GM18526 (cell line): ENCODE data around the gene LILRB2.

Source experiments
- POLR2A ChIP-seq: IDR thresholded peaks from 3 replicates; pipeline ENCODE4 v1.6.1; 2011; ENCODE audit not compliant: insufficient read length; ENCODE audit errors: extremely low read depth

The LILRB2 gene

DNA sequence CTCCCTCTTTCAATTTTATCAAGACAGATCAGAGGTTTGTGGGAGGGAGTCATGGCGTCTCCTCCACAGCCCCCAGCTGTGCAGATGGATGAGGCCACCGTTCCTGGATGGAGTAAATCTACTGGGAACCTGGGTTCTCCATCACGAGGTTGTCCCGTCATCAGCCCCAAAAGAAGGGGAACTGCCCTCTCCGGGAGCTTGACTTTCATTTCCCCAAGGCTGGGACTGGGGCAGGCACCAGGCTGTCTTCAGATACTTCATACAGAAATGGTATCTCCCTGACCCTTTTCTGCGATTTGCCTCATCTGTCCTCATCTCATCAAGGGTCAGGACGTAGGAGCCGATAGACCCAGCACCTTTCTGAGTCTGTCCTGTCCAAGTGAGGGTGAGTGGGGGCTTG, 9.8 kb downstream of the LILRB2 start:
- no peak for TF ChIP-seq POLR2A

DNA sequence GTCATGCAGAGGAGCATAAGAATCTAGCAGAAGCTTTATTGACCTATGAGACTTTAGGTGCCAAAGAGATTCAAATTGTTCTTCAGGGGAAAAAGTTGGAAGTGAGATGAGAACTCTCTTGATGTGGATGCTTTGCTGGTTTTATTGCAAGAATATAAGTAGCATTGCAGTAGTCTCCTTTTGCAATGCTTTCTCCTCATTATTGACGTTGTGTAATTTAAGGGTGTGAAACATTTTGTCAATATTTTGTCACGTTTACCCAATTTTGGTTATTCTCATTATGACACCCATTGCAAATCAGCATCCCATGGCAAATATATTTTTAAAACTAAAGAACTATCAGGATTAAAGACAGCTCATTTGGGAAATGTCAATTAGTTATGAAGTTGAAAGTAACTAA, 12.0 kb downstream of the LILRB2 start:
- TF ChIP-seq POLR2A = no peak

DNA sequence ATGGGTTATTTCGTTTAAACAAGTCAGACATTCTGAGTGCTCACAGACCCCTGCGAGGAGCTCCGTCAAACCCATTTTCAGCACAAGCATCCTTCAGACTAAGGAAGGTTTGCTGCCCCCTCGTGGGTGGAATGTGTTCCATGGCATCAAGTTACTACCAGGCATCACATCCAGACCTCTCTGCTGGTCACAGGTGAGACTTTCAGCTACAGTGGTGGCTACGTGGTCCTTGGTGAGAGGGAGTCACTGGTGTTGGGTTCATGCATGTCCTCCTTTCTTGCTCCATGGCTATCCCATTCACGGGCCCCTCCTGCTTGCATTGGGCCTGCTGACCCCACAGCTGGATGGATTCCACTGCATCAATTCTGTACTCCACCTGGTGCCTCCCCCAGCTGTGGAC, 14.8 kb downstream of the LILRB2 start:
- no peak for TF ChIP-seq POLR2A

DNA sequence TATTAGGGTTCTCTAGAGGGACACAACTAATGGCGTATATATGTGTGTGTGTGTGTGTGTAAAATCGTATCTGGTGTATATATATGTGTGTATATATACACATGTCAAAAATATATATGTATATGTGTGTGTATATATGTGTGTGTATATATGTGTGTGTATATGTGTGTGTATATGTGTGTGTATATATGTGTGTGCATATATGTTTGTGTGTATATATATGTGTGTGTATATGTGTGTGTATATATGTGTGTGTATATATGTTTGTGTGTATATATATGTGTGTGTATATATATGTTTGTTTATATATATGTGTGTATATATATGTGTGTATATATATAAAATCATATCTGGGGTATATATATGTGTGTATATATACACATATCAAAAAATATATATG, 18.4 kb downstream of the LILRB2 start:
- TF ChIP-seq POLR2A = no peak

DNA sequence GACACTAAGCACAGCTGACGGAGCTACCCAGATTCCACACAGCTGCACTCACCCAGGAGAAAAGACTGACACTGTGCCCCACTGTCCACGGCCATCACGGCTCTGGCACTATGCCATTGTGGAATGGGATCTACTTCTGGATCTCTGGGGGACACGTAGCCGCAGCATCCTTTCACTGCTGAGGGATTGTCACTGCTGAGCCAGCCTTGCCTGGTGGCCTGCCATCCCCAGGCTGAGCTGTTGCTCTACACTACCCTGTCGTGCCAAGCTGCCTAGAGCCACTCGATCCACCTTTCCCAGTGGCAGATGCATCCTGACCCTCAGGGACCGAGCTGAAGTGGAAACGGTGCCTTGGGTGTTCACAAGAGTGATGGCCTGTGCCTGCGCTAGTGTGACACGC, 18.8 kb downstream of the LILRB2 start:
- no peak for TF ChIP-seq POLR2A

DNA sequence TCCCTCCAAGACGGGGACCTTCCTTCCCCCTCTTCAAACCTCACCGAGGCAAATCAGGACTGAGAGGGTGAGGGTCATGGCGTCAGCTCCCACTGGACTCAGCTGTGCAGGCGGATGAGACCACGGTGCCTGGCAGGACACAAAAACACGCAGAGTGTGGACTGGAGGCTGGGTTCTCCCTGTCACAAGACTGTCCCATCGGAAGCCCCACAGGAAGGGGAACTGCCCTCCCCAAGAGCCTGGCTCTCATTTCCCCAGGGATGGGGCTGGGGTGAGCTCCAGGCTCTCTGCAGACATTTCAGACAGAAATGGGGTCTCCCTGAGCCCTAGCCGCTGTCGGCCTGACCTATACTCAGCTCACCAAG, 23.8 kb downstream of the LILRB2 start, which contains the start of gene LILRB5:
TSS of gene LILRB5 (minus strand) at position 158 of the 365 bp plus-strand sequence. CDS start at position 78, 80 bp downstream.
- TF ChIP-seq POLR2A = no peak

DNA sequence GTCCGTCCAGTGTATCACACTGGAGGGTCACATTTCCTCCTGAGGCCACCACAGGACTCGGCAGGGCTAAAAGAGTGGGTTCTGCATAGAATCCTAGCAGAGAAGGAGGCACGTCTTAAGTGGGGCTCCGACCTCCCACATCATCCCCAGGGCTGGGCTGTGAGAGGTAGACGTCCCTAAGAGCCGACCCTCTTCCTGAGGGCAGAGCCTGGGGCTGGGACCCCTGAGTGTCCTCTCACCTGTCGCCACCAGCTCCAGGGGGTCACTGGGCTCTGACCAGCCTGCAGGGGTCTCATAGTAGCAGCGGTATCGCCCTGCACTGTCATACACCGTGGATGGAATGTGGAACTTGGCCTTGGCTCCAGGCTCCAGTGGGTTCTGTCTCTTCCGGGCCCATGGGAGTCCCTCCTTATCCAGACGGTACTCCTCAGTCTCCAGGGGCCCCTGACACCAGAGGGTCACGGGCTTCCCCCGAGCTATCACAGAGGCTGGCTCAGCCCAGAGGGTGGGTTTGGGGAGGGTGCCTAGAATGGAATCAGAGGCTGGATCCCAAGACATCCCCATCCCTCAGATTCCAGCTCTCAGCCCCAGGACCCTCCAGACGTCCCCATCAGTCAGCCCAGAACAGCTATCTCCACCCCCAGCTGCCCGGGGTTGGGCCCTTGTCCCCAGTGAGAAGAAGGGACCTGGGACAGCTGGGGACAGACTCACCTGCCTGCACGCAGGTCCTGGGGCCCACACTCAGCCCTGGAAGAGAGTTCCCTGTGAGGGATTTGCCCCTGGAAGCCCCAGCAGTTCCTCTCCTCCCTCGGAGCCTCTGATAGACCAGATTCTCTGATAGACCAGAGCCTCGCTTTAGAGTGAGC, 24.4 kb downstream of the LILRB2 start:
- TF ChIP-seq POLR2A = no peak

DNA sequence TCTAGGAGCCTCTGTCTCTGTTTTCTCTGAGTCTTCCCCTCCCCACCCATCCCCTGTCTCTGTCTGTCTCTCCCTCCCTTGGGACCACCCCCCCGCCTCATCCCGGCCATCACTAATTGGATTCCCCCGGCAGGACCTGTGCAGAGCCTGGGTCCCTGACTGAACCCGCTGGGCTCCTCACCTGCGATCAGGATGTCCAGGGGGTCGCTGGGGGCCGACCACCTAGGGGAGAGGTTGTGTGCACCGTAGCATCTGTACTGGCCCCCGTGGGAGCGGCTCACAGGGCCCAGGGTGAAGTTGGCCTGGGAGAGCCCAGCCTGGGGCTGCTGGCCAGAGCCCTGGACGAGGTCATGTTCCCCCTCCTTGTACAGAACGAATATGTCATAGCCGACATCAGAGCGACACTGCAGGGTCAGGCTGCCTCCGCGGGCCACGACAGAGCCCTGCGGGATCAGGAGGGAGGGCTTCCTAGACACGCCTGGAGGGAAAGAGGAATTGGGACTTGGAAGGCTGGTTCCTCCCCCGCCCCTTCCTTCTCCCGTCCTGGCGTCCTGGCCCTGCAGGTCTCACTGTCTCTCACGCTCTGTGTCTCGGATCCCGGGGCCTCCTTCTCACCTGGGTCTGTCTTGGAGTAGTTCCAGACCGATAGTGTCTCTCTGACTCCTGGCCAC, 25.7 kb downstream of the LILRB2 start:
- no peak for TF ChIP-seq POLR2A

DNA sequence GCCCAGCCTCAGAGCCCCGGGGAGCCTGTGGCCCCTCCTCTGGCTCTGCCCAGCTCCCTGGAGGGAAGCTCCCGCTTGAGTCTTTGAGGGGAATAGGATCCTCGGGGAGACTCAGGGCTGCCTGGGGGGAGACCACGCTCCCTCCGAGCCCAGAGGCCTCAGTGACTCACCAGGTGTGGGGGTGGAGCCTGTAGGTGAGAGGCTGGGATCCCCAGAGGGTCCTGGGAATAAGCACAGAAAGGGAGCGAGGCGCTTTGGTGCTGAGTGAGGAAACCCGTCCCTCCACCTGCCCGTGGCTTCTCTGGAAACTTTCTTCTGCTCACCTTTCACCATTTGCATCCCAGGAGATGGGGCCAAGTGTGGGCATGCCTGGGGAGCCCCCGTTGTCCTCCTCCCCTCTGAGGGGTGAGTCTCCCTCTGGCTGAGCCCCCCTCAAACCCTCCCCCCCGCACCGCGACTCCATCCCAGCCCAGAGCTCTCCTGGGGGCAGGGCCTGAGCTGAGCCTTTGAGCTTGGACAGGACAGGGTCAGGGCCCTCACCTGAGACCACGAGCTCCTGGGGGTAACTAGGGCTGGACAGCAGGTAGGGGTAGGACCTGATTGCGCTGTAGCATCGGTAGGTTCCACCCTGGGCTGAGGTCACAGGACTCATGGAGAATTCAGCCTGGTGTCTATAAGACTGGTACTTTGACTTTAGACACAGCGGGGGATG, 26.6 kb downstream of the LILRB2 start:
- TF ChIP-seq POLR2A = no peak

DNA sequence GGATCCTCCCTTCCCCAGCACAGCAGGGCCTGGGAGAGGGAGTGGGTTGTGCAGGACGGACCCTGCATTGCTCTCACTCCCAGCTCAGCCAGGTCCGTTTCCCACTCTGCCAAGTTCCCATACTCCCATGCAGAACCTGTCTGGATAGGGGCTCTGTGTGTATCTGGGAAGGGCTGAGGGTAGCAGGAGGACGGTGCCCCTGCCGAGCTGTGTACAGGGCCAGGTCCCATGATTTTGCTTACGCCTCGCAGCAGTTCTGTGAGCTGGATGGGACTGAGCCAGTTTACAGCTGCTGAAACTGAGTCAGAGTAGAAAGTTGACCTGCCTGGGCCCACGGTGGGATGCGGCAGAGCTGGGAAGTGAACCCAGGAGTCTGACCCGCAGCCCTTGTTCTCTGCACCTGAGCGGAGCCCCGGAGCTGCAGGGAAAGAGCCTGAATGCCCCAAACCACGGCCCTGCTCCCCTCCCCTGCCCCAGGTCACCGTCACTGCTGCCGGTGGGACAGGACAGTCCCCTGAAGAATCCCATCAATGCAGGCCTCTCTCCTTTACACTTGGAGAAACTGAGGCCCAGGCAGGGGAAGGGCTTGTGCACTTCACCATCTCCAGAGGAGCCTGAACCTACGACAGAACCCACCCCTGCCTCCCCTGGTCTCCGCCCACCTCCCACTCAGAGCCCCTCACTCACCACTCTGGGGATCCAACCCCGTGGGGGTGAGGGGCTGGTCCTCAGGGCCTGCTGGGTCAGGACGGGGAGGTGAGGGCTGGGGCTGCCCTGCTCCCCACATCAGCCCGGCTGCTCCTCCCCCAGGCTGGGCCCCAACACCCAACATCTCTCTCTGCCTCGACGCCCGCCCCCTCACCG, 27.3 kb downstream of the LILRB2 start:
- no peak for TF ChIP-seq POLR2A

DNA sequence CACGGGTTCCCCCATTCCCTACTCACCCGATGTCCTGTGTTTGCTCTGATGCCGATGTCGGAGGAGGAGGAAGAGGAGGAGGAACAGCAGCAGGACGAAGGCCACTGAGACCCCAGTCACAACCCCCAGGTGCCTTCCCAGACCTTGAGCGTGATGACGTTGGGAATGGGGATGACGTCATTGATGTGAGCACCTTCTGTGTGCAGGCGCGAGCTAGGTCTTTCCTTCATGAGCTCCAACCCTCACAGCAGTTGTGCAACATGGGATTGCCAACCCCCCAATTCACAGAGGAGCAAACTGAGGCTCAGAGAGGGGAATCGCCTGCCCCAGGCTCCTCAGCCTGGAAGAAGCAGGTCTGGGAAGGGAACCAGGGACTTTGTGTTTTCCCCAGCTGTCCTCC, 28.1 kb downstream of the LILRB2 start:
- TF ChIP-seq POLR2A = no peak

DNA sequence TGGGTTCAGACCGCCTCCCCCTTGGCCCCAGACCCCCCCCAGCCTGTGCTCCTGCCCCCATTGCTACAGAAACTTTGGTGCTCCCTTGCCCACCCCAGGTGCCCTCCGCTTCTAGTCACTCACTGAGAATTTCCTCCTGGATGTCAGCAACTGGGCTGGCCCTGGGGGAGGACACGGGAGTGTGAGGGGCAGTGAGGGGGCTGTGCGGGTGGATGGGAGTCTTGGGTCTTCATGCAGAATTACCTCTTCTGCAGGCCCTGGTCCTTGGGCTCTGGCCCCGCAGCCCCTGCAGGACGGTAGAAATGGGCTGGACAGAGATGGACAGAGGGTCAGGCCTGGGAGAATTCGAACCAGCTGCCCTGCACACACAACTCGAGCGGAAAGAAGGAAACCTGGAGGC, 28.7 kb downstream of the LILRB2 start:
- no peak for TF ChIP-seq POLR2A

DNA sequence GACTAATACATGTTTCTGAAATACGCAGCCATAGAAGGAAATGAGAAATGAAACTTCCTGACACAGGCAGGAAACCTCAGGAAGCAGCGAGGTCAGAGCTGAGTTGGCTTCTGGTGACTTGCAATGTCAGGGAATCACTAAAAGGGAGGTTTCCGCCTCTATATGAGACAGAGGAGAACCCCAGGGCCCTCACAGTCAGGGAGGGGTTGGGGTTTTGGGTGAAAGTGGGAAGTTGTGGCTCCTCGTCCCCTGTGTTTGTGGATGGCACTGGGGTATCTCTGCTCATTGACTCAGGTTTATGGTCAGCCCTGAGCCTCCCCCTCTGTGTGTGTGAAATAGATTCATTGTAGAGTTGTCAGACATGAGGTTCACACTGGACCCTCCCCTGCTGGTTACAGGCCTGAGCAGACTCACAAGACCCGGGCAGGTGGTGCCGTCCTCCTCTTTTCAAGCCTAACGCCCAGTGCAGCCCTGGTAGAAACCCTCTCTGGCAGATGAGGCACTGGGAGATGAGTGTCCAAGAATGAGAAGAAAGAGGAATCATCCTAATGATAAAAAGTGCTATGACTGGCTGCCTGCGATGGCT, 32.8 kb downstream of the LILRB2 start:
- TF ChIP-seq POLR2A = no peak

DNA sequence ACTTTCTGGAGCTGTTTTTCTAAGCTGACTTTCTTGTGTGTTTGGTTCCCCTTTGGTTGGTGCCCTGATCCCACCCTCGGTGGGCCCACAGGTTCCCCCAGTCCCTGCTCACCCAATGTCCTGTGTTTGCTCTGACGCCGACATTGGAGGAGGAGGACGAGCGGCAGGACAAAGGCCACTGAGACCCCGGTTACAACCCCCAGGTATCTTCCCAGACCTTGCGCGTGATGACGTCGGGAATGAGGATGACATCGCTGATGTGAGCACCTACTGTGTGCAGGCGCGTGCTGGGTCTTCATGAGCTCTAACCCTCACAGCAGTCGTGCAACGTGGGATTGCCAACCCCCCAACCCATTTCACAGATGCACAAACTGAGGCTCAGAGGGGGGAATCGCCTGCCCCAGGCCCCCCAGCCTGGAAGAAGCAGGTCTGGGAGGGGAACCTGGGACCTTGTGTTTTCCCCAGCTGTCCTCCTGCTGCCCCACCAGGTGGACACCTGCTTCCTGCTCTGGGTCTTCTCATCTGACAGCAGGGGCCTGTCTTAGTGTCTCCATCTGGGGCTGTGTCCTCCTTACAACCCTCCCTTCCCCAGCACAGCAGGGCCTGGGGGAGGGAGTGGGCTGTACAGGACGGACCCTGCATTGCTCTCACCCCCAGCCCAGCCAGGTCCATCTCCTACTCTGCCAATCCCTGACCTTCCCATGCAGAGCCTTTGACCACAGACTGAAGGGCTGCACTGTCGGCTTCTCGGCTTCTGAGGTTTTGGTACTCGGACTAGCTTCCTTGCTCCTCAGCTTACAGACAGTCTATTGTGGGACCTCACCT, 33.6 kb downstream of the LILRB2 start:
- no peak for TF ChIP-seq POLR2A
